Dendritic cell treated with granulocyte-macrophage colony-stimulating factor and Interleukin-4, amounts not matched to agents 40 ng/mL and 50 ng/mL, for 4 days (primary cell): Measurements from ENCODE around the gene SLC9B2.
"Not testable (repeated sequence)": the region's sequence is repeated elsewhere in the genome, so short reads cannot be mapped to it uniquely, and the experiment has no call there.

ENCODE experiments used
- H3K27ac Mint-ChIP-seq: one replicate; pipeline ENCODE4 v1.8.0; 2022; ENCODE audit warnings: mild to moderate bottlenecking, mixed read lengths
- H3K27me3 Mint-ChIP-seq: one replicate; pipeline ENCODE4 v1.8.0; 2022; ENCODE audit warnings: mild to moderate bottlenecking, mixed read lengths
- H3K36me3 Mint-ChIP-seq: one replicate; pipeline ENCODE4 v1.8.0; 2022; ENCODE audit warnings: low read depth, mixed read lengths
- H3K4me1 Mint-ChIP-seq: one replicate; pipeline ENCODE4 v1.8.0; 2022; ENCODE audit warnings: low read depth, mixed read lengths
- H3K4me3 Mint-ChIP-seq: one replicate; pipeline ENCODE4 v1.8.0; 2022; ENCODE audit warnings: mild to moderate bottlenecking, moderate library complexity, mixed read lengths
- H3K9me3 Mint-ChIP-seq: one replicate; pipeline ENCODE4 v1.8.0; 2022; ENCODE audit warnings: mixed read lengths
- intact Hi-C: fragments of 100-400 bp; cut with micrococcal nuclease; formaldehyde crosslinking; loops from one replicate; pipeline ENCODE4 v1.15.0; 2022

Gene SLC9B2

GRCh38 chr4:103019308-103020124 is 57.0 kb downstream of the SLC9B2 start, which contains the start of gene SLC9B1:
SLC9B1 (minus strand) TSS chr4:103019705; CDS start chr4:102991711, 27,994 bp downstream.
- no peaks in the 10 kb centered on the region for H3K9me3 Mint-ChIP-seq
- peak within 1 kb of the TSS; percentile 79 for H3K4me3 Mint-ChIP-seq
- intact Hi-C loops = no loop called here
- H3K27ac Mint-ChIP-seq = peak within 1 kb of the TSS; percentile 93
- peaks cover 18% of the 10 kb centered on the region for H3K4me1 Mint-ChIP-seq
- no peaks in the 10 kb centered on the region for H3K27me3 Mint-ChIP-seq
- H3K36me3 Mint-ChIP-seq = no peaks in the 10 kb centered on the region

DNA sequence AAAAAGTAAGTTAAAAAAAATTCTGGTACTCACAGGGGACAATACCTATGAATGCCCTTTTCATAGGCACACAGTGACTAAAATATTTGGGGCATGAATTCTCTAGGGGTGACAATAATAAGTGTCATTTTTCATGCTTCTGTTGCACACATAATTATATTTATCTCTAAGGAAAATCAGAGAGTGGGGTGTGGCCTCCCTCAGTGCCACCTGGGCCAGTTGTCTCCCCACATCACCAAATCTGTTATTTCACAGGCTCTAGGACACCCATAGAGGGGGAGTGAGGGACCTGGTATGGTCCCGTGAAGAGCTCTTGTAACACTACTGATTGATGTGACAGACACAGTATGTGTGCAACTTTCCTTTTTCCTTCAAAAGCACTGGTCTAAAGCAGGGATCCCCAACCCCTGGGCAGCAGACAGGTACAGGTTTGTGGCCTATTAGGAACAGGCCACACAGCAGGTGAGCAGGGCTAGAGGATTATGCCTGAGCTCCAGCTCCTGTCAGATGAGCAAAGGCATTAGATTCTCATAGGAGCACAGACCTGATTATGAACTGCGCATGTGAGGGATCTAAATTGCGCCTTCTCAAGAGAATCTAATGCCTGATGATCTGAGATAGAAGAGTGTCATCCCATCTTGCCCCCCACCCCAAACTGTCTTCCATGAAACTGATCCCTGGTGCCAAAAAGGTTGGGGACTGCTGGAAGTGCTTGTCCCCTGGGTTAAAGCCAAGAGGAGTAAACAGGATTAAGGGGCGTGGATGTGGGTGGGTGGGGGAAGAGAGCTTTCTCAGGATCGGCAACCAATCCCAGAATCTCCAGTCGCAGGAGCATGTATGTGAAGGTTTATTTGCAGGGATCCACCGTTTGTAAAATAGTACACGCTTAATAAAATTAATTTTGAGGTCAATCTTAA is 57.9 kb downstream of the SLC9B2 start:
- Mint-ChIP-seq H3K27me3 (no peaks in the 10 kb centered on the region), H3K4me1 (peaks cover 18% of the 10 kb centered on the region), H3K4me3 (peak overlapping the region; percentile 79), H3K27ac (peak overlapping the region; percentile 93), H3K9me3 (no peaks in the 10 kb centered on the region), H3K36me3 (no peaks in the 10 kb centered on the region)
- intact Hi-C loops = no loop called here

GRCh38 chr4:103012551-103012950 is 64.0 kb downstream of the SLC9B2 start:
- H3K36me3 Mint-ChIP-seq = no peaks in the 10 kb centered on the region
- H3K4me1 Mint-ChIP-seq = no peaks in the 10 kb centered on the region
- H3K27me3 Mint-ChIP-seq = no peaks in the 10 kb centered on the region
- H3K27ac Mint-ChIP-seq = no peak overlapping the region
- H3K4me3 Mint-ChIP-seq = no peak overlapping the region
- no peaks in the 10 kb centered on the region for H3K9me3 Mint-ChIP-seq
- intact Hi-C loops = no loop called here

- H3K27me3 Mint-ChIP-seq = no peaks in the 10 kb centered on the region
- intact Hi-C loops = no loop called here
- no peak overlapping the region for H3K4me3 Mint-ChIP-seq
- no peaks in the 10 kb centered on the region for H3K9me3 Mint-ChIP-seq
- H3K36me3 Mint-ChIP-seq = no peaks in the 10 kb centered on the region
- H3K27ac Mint-ChIP-seq = no peak overlapping the region
- H3K4me1 Mint-ChIP-seq = no peaks in the 10 kb centered on the region
Measured at GRCh38 chr4:103012060-103012459, 64.5 kb downstream of the SLC9B2 start.

GRCh38 chr4:103011378-103012025 is 65.1 kb downstream of the SLC9B2 start:
- Mint-ChIP-seq H3K9me3 (no peaks in the 10 kb centered on the region), H3K36me3 (no peaks in the 10 kb centered on the region), H3K27ac (no peak overlapping the region), H3K4me3 (no peak overlapping the region), H3K4me1 (no peaks in the 10 kb centered on the region), H3K27me3 (no peaks in the 10 kb centered on the region)
- intact Hi-C loops = no loop called here

DNA sequence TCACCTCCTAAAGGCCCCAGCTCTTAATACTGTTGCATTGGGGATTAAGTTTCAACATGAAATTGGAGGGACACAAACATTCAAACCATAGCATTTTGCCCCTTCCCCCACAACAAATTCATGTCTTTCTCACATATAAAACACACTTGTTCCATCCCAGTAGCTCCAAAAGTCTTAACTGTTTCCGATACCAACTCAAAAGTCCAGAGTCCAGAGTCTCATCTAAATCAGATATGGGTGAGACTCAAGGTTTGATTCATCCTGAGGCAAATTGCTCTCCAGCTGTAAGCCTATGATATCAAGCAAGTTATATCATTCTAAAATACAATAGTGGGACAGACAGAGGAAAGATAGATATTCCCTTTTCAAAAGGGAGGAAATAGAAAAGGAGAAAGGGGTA is 65.8 kb downstream of the SLC9B2 start:
- H3K27ac Mint-ChIP-seq = no peak overlapping the region
- no peak overlapping the region for H3K4me3 Mint-ChIP-seq
- no peaks in the 10 kb centered on the region for H3K36me3 Mint-ChIP-seq
- intact Hi-C loops = no loop called here
- H3K4me1 Mint-ChIP-seq = no peaks in the 10 kb centered on the region
- H3K27me3 Mint-ChIP-seq = no peaks in the 10 kb centered on the region
- no peaks in the 10 kb centered on the region for H3K9me3 Mint-ChIP-seq

- no peak overlapping the region for H3K27ac Mint-ChIP-seq
- H3K27me3 Mint-ChIP-seq = no peaks in the 10 kb centered on the region
- intact Hi-C loops = loop anchor here (1.0 to 5.0 kb wide), 4 partner anchors 80 to 562 kb away; no protein-coding TSS in a partner anchor
- no peaks in the 10 kb centered on the region for H3K36me3 Mint-ChIP-seq
- H3K4me1 Mint-ChIP-seq = no peaks in the 10 kb centered on the region
- no peak overlapping the region for H3K4me3 Mint-ChIP-seq
- H3K9me3 Mint-ChIP-seq = no peaks in the 10 kb centered on the region
Measured at GRCh38 chr4:103008875-103009729, 67.5 kb downstream of the SLC9B2 start.

- Mint-ChIP-seq H3K4me3 (no peak overlapping the region), H3K9me3 (peaks cover 24% of the 10 kb centered on the region), H3K27ac (no peak overlapping the region), H3K4me1 (no peaks in the 10 kb centered on the region), H3K27me3 (no peaks in the 10 kb centered on the region), H3K36me3 (no peaks in the 10 kb centered on the region)
- intact Hi-C loops = no loop called here
Measured at GRCh38 chr4:103002551-103002950, 74.0 kb downstream of the SLC9B2 start.

GRCh38 chr4:102994803-102995202 is 81.8 kb downstream of the SLC9B2 start:
- Mint-ChIP-seq H3K36me3 (no peaks in the 10 kb centered on the region), H3K27ac (no peak overlapping the region), H3K9me3 (peaks cover 16% of the 10 kb centered on the region), H3K27me3 (no peaks in the 10 kb centered on the region), H3K4me1 (peaks cover 7% of the 10 kb centered on the region), H3K4me3 (no peak overlapping the region)
- intact Hi-C loops = no loop called here

DNA sequence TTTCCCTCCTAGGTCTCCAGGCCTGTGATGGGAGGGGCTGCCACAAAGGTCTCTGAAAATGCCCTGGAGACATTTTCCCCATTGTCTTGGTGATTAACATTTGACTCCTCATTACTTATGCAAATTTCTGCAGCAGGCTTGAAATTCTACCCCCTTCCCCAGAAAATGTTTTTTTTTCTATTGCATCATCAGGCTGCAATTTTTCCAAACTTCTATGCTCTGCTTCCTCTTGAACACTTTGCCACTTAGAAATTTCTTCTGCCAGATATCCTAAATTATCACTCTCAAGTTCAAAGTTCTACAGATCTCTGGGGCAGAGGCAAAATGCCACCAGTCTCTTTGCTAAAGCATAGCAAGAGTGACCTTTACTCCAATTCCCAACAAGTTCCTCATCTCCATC is 82.6 kb downstream of the SLC9B2 start:
- H3K27ac Mint-ChIP-seq, H3K27me3 Mint-ChIP-seq, H3K4me3 Mint-ChIP-seq, intact Hi-C loops, H3K36me3 Mint-ChIP-seq, H3K4me1 Mint-ChIP-seq: not testable (repeated sequence)
- H3K9me3 Mint-ChIP-seq = peaks cover 14% of the 10 kb centered on the region

GRCh38 chr4:102988429-102989020 is 88.0 kb downstream of the SLC9B2 start:
- intact Hi-C loops = no loop called here
- H3K4me1 Mint-ChIP-seq = peaks cover 5% of the 10 kb centered on the region
- H3K27me3 Mint-ChIP-seq = no peaks in the 10 kb centered on the region
- H3K36me3 Mint-ChIP-seq = no peaks in the 10 kb centered on the region
- H3K27ac Mint-ChIP-seq = no peak overlapping the region
- no peak overlapping the region for H3K4me3 Mint-ChIP-seq
- H3K9me3 Mint-ChIP-seq = peaks cover 7% of the 10 kb centered on the region

GRCh38 chr4:102981005-102981404 is 95.6 kb downstream of the SLC9B2 start:
- Mint-ChIP-seq H3K4me1 (no peaks in the 10 kb centered on the region), H3K36me3 (no peaks in the 10 kb centered on the region), H3K27ac (no peak overlapping the region), H3K4me3 (no peak overlapping the region), H3K9me3 (no peaks in the 10 kb centered on the region), H3K27me3 (no peaks in the 10 kb centered on the region)
- intact Hi-C loops = no loop called here
